Fibroblast of lung (primary cell): Measurements from ENCODE around the gene ACER3.

Experiments used
- CTCF ChIP-seq, 2 donors: IDR thresholded peaks in 1 of 2; conservative IDR thresholded peaks in 1 of 2; 1 replicate in 1 of 2; 2 replicates in 1 of 2; pipeline ENCODE4 v1.5.1; 2011 to 2012; ENCODE audit warnings: low read length in 2 of 2, control low read depth in 1 of 2, inconsistent platforms in 1 of 2, low read depth in 1 of 2, mild to moderate bottlenecking in 1 of 2
- EZH2 ChIP-seq: IDR thresholded peaks from 2 replicates; pipeline ENCODE4 v1.5.1; 2012; ENCODE audit warnings: low read length, control low read depth, mild to moderate bottlenecking; ENCODE audit errors: missing control alignments

GRCh38 chr11:77058900-77059299, 198.2 kb downstream of the ACER3 start:
- no peak for TF ChIP-seq CTCF (conservative IDR thresholded peaks at IDR 0.05 in 1 of 2, IDR thresholded peaks at IDR 0.05 in 1 of 2; ENCODE audit: low read depth in 1 of 2, low read length in 2 of 2)
- TF ChIP-seq EZH2 = no peak
